ENCODE data around the gene JAKMIP1. TPM values are rescaled to one million over a fixed set of nuclear protein-coding genes. Genes with fewer than 3 reads are reported as not detected.

The JAKMIP1 gene
- polyA plus RNA-seq, 3 donors = 0.08 TPM; not detected in 2

DNA sequence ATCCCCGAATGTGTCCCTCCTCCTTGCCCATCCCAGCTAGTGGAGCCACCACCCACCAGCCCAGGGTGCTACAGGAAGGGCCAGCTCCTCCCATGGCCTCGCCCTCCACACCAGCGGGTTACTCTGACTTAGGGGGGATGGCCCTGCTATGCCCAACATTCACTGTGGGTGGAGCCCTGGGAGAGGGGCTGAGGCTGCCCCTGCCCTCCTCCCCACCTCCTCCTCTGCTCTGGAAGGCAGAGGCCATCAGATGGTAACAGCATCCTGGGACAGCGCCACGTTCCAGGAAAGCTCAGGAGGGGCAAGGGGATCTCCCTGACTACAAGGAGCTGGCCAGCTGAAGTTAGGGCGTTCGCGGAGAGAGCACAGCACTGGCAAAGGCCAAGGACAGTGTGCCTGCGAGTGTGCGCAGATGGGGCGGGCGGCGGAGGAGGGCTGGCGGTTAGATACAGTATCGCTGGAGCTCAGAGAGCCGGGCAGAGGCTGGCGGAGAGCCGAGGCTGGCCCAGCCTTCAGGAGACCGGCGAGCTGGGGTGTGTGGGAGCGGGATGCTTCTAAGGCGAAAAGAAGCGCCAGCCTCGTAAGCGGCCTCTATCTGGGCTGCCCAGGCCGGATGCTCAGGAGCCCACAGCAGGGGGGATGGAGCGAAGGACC lies 1.5 kb downstream of the JAKMIP1 start:
- H3K4me1 Mint-ChIP-seq = peaks cover 3% of the 10 kb centered on the region

DNA sequence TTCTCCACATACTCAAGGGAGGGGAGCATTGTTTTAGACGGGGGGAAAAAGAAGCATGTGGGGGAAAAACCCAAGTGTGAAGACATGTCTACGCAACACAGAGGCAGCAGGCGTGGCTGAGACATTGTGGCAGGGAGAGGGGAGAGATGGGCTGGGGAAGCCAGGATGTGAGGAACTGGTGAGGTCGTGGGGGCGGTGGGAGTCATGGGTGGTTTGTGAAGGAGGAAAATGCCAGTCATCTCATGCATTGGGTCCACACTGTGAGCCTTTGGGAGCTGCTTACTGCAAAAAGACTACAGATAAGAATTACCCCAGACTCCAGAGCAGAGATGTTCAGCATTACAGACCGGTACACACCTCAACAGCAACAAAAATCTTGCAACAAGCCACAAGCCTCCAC lies 2.1 kb downstream of the JAKMIP1 start:
- H3K4me3 Mint-ChIP-seq = peak overlapping the region in 1 of 2 donors; percentile 82
- H3K9me3 Mint-ChIP-seq = peaks cover 9 to 23% (median 15%) of the 10 kb centered on the region in 7 donors
- no peak overlapping the region for H3K27ac Mint-ChIP-seq
- peaks cover 3% of the 10 kb centered on the region for H3K4me1 Mint-ChIP-seq
- H3K4me3 ChIP-seq (replicated peaks in 1 of 3; ENCODE audit: low read depth in 2 of 3, low read length in 3 of 3) = no peak overlapping the region
- H2AFZ ChIP-seq (ENCODE audit: insufficient read depth, low read depth, low read length, poor library complexity, severe bottlenecking) = no peak overlapping the region
- peaks cover 14 to 21% of the 10 kb centered on the region in 2 donors for H3K9me3 ChIP-seq (replicated peaks in 1 of 2; ENCODE audit: control insufficient read depth in 1 of 2, insufficient read depth in 1 of 2, low read length in 2 of 2)
- peaks cover 0 to 7% of the 10 kb centered on the region in 2 donors for H3K4me1 ChIP-seq (ENCODE audit: control insufficient read depth in 1 of 2, insufficient read depth in 2 of 2, low read length in 2 of 2)
- H3K27me3 ChIP-seq (ENCODE audit: control insufficient read depth in 2 of 2, insufficient read depth in 2 of 2, low read length in 2 of 2) = peaks cover 29 to 33% of the 10 kb centered on the region in 2 donors
- DNase-seq = no peak
- TF ChIP-seq, protein P1, sequence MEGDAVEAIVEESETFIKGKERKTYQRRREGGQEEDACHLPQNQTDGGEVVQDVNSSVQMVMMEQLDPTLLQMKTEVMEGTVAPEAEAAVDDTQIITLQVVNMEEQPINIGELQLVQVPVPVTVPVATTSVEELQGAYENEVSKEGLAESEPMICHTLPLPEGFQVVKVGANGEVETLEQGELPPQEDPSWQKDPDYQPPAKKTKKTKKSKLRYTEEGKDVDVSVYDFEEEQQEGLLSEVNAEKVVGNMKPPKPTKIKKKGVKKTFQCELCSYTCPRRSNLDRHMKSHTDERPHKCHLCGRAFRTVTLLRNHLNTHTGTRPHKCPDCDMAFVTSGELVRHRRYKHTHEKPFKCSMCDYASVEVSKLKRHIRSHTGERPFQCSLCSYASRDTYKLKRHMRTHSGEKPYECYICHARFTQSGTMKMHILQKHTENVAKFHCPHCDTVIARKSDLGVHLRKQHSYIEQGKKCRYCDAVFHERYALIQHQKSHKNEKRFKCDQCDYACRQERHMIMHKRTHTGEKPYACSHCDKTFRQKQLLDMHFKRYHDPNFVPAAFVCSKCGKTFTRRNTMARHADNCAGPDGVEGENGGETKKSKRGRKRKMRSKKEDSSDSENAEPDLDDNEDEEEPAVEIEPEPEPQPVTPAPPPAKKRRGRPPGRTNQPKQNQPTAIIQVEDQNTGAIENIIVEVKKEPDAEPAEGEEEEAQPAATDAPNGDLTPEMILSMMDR (IDR thresholded peaks at IDR 0.05) = no peak
- no peaks in the 10 kb centered on the region for H3K36me3 ChIP-seq (replicated peaks in 1 of 2; ENCODE audit: control insufficient read depth in 1 of 2, insufficient read depth in 2 of 2, low read length in 2 of 2)
- intact Hi-C loops (cut with micrococcal nuclease) = no loop called here
- H4K20me1 ChIP-seq (ENCODE audit: insufficient read depth, low read length) = no peaks in the 10 kb centered on the region
- no peaks in the 10 kb centered on the region for H3K79me2 ChIP-seq (ENCODE audit: insufficient read depth, low read length)
- peaks cover 3 to 6% of the 10 kb centered on the region in 2 donors for H3K36me3 Mint-ChIP-seq
- no peak overlapping the region for H3K27ac ChIP-seq (ENCODE audit: low read depth in 1 of 2, low read length in 2 of 2)
- no peak overlapping the region for H3K9ac ChIP-seq (ENCODE audit: insufficient read depth, low read length, poor library complexity, severe bottlenecking)
- peaks cover 38 to 62% (median 46%) of the 10 kb centered on the region in 3 donors for H3K27me3 Mint-ChIP-seq (ENCODE audit: low read depth in 3 of 3)
- H3K4me2 ChIP-seq (replicated peaks; ENCODE audit: extremely low read depth, low read length, poor library complexity, severe bottlenecking) = no peak overlapping the region
- 50% methylated on average over 4 of the region's 6 CpGs for WGBS (ENCODE audit: insufficient coverage)

More for the DNA sequence above, 1.5 kb downstream of the JAKMIP1 start:
- H3K9me3 Mint-ChIP-seq = peaks cover 9 to 23% (median 15%) of the 10 kb centered on the region in 7 donors
- intact Hi-C loops (cut with micrococcal nuclease) = no loop called here
- no peak for DNase-seq
- peaks cover 0 to 7% of the 10 kb centered on the region in 2 donors for H3K4me1 ChIP-seq (ENCODE audit: control insufficient read depth in 1 of 2, insufficient read depth in 2 of 2, low read length in 2 of 2)
- no peak overlapping the region for H3K4me3 ChIP-seq (replicated peaks in 1 of 3; ENCODE audit: low read depth in 2 of 3, low read length in 3 of 3)
- no peak overlapping the region for H2AFZ ChIP-seq (ENCODE audit: insufficient read depth, low read depth, low read length, poor library complexity, severe bottlenecking)
- 5% methylated on average over 27 of the region's 27 CpGs for WGBS (ENCODE audit: insufficient coverage)
- H3K9ac ChIP-seq (ENCODE audit: insufficient read depth, low read length, poor library complexity, severe bottlenecking) = no peak overlapping the region
- peaks cover 38 to 61% (median 46%) of the 10 kb centered on the region in 3 donors for H3K27me3 Mint-ChIP-seq (ENCODE audit: low read depth in 3 of 3)
- TF ChIP-seq, protein P1 (IDR thresholded peaks at IDR 0.05) = no peak
- no peak overlapping the region for H3K27ac ChIP-seq (ENCODE audit: low read depth in 1 of 2, low read length in 2 of 2)
- H3K36me3 ChIP-seq (replicated peaks in 1 of 2; ENCODE audit: control insufficient read depth in 1 of 2, insufficient read depth in 2 of 2, low read length in 2 of 2) = no peaks in the 10 kb centered on the region
- peak overlapping the region in 1 of 2 donors; percentile 82 for H3K4me3 Mint-ChIP-seq
- H3K36me3 Mint-ChIP-seq = peaks cover 3 to 6% of the 10 kb centered on the region in 2 donors
- H3K4me2 ChIP-seq (replicated peaks; ENCODE audit: extremely low read depth, low read length, poor library complexity, severe bottlenecking) = no peak overlapping the region
- no peak overlapping the region for H3K27ac Mint-ChIP-seq
- no peaks in the 10 kb centered on the region for H4K20me1 ChIP-seq (ENCODE audit: insufficient read depth, low read length)
- H3K9me3 ChIP-seq (replicated peaks in 1 of 2; ENCODE audit: control insufficient read depth in 1 of 2, insufficient read depth in 1 of 2, low read length in 2 of 2) = peaks cover 14 to 21% of the 10 kb centered on the region in 2 donors
- H3K27me3 ChIP-seq (ENCODE audit: control insufficient read depth in 2 of 2, insufficient read depth in 2 of 2, low read length in 2 of 2) = peaks cover 29 to 33% of the 10 kb centered on the region in 2 donors
- no peaks in the 10 kb centered on the region for H3K79me2 ChIP-seq (ENCODE audit: insufficient read depth, low read length)

Data from CD14-positive monocyte (primary cell).